ENCODE data around the gene MTG2. TPM values are rescaled to one million over a fixed set of nuclear protein-coding genes. Genes with fewer than 3 reads are reported as not detected.

The MTG2 gene
- total and polyA plus RNA-seq, 4 donors: 13.0 to 28.0 (median 24.4) TPM

DNA sequence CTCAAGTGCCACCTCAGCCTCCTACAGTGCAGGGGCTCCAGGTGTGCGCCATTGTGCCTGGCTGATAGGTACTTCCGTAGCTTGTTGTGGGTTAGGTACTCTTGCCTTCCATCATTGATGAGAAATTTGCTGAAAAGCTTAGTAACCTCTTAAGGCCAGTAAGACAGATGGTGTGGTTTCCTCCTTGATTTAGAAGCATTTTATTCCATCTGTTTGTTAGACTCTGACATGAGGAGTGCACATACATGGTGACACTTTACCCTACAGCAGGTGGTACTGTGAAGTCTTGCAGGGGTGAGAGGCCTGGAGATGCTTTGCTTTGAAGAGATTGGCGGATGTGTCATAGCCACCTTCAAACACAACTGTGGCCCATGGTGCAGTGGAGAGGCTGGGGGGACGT is 14.8 kb upstream of the MTG2 start (continued):
- no peak for TF ChIP-seq SP1 (IDR thresholded peaks at IDR 0.05)

DNA sequence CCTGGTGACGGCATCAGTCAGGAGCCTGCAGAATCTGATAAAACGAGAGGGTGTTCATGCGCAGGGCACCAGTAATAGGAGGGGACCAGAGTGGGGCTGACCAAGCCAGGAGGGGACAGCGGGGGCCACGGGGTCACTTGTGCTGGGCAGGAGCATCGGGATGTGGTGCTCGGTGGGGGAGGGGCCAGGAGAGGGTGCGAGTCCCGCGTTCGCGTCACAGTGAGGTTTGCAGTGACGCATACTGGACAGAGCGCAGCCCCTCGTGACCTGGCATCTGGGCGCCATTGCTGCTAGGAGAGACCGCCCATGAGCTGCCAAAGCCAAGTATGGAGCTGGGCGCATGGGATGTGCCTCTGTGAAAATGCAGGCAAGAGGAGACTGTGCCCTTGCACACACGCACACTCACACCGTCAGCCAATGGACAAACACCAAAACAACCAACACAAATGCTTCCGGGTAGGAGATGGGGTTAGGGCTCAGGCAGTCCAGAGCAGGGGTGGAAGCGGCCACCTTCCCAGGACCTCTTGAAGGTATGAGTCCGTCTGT is 13.9 kb upstream of the MTG2 start:
- Histone ChIP-seq H3K9ac (ENCODE audit: low read depth in 1 of 2, low read length in 2 of 2) (no peak overlapping the region), H3K27me3 (ENCODE audit: control insufficient read depth in 4 of 4, insufficient read depth in 4 of 4, low read length in 3 of 4) (no peaks in the 10 kb centered on the region), H3K9me3 (ENCODE audit: control insufficient read depth in 4 of 4, low read length in 3 of 4) (no peaks in the 10 kb centered on the region), H3K4me3 (ENCODE audit: low read depth in 1 of 3, low read length in 3 of 3) (no peak overlapping the region), H3K4me1 (ENCODE audit: control insufficient read depth in 4 of 4, insufficient read depth in 4 of 4, low read length in 3 of 4) (no peaks in the 10 kb centered on the region), H3K36me3 (ENCODE audit: control insufficient read depth in 4 of 4, insufficient read depth in 3 of 4, low read depth in 1 of 4, low read length in 3 of 4) (peaks cover 13 to 48% (median 22%) of the 10 kb centered on the region in 4 donors), H3K27ac (ENCODE audit: low read depth in 1 of 2, low read length in 2 of 2) (no peak overlapping the region)
- TF ChIP-seq, protein P1, sequence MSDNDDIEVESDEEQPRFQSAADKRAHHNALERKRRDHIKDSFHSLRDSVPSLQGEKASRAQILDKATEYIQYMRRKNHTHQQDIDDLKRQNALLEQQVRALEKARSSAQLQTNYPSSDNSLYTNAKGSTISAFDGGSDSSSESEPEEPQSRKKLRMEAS (IDR thresholded peaks at IDR 0.05): no peak
- TF ChIP-seq RXRA (IDR thresholded peaks at IDR 0.05): no peak
- no peak for TF ChIP-seq GABPA (IDR thresholded peaks at IDR 0.05 in 1 of 2, conservative IDR thresholded peaks at IDR 0.05 in 1 of 2)
- TF ChIP-seq RAD21 (IDR thresholded peaks at IDR 0.05): no peak
- TF ChIP-seq, protein P2, sequence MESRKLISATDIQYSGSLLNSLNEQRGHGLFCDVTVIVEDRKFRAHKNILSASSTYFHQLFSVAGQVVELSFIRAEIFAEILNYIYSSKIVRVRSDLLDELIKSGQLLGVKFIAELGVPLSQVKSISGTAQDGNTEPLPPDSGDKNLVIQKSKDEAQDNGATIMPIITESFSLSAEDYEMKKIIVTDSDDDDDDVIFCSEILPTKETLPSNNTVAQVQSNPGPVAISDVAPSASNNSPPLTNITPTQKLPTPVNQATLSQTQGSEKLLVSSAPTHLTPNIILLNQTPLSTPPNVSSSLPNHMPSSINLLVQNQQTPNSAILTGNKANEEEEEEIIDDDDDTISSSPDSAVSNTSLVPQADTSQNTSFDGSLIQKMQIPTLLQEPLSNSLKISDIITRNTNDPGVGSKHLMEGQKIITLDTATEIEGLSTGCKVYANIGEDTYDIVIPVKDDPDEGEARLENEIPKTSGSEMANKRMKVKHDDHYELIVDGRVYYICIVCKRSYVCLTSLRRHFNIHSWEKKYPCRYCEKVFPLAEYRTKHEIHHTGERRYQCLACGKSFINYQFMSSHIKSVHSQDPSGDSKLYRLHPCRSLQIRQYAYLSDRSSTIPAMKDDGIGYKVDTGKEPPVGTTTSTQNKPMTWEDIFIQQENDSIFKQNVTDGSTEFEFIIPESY (IDR thresholded peaks at IDR 0.05): no peak
- TF ChIP-seq YY1 (IDR thresholded peaks at IDR 0.05): no peak
- no peak for TF ChIP-seq NR2F2 (IDR thresholded peaks at IDR 0.05)
- no peak for DNase-seq (ENCODE audit: low spot score)
- 97% methylated on average over 23 of the region's 23 CpGs for whole genome bisulfite sequencing

DNA sequence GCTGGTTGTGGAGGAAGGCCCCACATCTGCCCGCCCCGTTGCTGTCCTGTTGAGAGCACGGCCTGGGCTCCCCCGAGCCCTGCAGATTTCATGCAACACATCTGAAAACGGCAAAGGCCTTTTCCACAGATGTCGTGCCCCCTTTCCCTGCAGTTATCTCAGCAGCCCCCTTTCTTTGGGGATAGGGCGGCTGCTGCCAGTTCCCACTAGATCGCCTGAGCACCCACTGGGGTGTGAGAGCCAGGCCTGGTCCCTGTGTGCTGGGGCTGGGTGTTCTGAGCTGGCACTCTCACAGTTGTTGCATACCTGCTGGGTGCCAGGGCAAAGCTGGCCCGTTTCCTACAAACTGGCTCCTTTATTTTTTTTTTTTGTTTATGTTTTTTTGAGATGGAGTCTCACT is 12.3 kb upstream of the MTG2 start:
- no peaks in the 10 kb centered on the region for H3K27me3 ChIP-seq (ENCODE audit: control insufficient read depth in 4 of 4, insufficient read depth in 4 of 4, low read length in 3 of 4)
- no peak overlapping the region for H3K9ac ChIP-seq (ENCODE audit: low read depth in 1 of 2, low read length in 2 of 2)
- 95% methylated on average over 9 of the region's 9 CpGs for WGBS
- no peak for DNase-seq (ENCODE audit: low spot score)
- no peak overlapping the region for H3K4me3 ChIP-seq (ENCODE audit: low read depth in 1 of 3, low read length in 3 of 3)
- H3K9me3 ChIP-seq (ENCODE audit: control insufficient read depth in 4 of 4, low read length in 3 of 4): no peaks in the 10 kb centered on the region
- no peak overlapping the region for H3K27ac ChIP-seq (ENCODE audit: low read depth in 1 of 2, low read length in 2 of 2)
- H3K4me1 ChIP-seq (ENCODE audit: control insufficient read depth in 4 of 4, insufficient read depth in 4 of 4, low read length in 3 of 4): no peaks in the 10 kb centered on the region
- peaks cover 4 to 44% (median 14%) of the 10 kb centered on the region in 4 donors for H3K36me3 ChIP-seq (ENCODE audit: control insufficient read depth in 4 of 4, insufficient read depth in 3 of 4, low read depth in 1 of 4, low read length in 3 of 4)
- TF ChIP-seq, protein P3, sequence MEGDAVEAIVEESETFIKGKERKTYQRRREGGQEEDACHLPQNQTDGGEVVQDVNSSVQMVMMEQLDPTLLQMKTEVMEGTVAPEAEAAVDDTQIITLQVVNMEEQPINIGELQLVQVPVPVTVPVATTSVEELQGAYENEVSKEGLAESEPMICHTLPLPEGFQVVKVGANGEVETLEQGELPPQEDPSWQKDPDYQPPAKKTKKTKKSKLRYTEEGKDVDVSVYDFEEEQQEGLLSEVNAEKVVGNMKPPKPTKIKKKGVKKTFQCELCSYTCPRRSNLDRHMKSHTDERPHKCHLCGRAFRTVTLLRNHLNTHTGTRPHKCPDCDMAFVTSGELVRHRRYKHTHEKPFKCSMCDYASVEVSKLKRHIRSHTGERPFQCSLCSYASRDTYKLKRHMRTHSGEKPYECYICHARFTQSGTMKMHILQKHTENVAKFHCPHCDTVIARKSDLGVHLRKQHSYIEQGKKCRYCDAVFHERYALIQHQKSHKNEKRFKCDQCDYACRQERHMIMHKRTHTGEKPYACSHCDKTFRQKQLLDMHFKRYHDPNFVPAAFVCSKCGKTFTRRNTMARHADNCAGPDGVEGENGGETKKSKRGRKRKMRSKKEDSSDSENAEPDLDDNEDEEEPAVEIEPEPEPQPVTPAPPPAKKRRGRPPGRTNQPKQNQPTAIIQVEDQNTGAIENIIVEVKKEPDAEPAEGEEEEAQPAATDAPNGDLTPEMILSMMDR (IDR thresholded peaks at IDR 0.05; ENCODE audit: low read depth, low read length, missing input control): no peak
- TF ChIP-seq, protein P1 (IDR thresholded peaks at IDR 0.05): no peak
- no peak for TF ChIP-seq TAF1 (conservative IDR thresholded peaks at IDR 0.05)
- TF ChIP-seq YY1 (IDR thresholded peaks at IDR 0.05): no peak
- TF ChIP-seq EGR1 (IDR thresholded peaks at IDR 0.05; ENCODE audit: low read depth in 2 of 2): no peak
- TF ChIP-seq NR2F2 (IDR thresholded peaks at IDR 0.05): no peak
- no peak for TF ChIP-seq HNF4A (conservative IDR thresholded peaks at IDR 0.05)

All from liver (tissue), 9 donors.